OCI-LY3 (cell line): ENCODE results near the gene EN1.

ENCODE experiments used
- H2AFZ ChIP-seq: fragments of 200-600, 300-600 bp; shearing (Covaris generic); 2 replicates; pipeline ENCODE4 v1.6.0; 2014; ENCODE audit warnings: antibody characterized with exemption, low read depth, low read length
- H3K27ac ChIP-seq: fragments of 200-600, 300-600 bp; sonication (generic); 2 replicates; pipeline ENCODE4 v1.5.1; 2014; ENCODE audit warnings: mild to moderate bottlenecking, low read length, moderate library complexity, mixed read lengths
- H3K27me3 ChIP-seq: fragments of 200-600, 300-600 bp; sonication (generic); 2 replicates; pipeline ENCODE4 v1.6.1; 2014; ENCODE audit warnings: low read depth, low read length, mixed read lengths
- H3K36me3 ChIP-seq: fragments of 200-600, 300-600 bp; sonication (generic); replicated peaks from 2 replicates; pipeline ENCODE3; 2014; ENCODE audit warnings: low read depth, low read length, mixed read lengths
- H3K4me1 ChIP-seq: fragments of 300-600, 200-600 bp; sonication (generic); 2 replicates; pipeline ENCODE4 v1.6.1; 2014; ENCODE audit warnings: low read length, mixed read lengths
- H3K4me2 ChIP-seq: fragments of 200-600, 300-600 bp; sonication (generic); 2 replicates; pipeline ENCODE4 v1.6.1; 2014; ENCODE audit warnings: low read length, mixed read lengths
- H3K4me3 ChIP-seq: fragments of 300-600, 200-600 bp; sonication (generic); 2 replicates; pipeline ENCODE4 v1.5.1; 2014; ENCODE audit warnings: antibody characterized with exemption, mild to moderate bottlenecking, low read length, moderate library complexity
- H3K79me2 ChIP-seq: fragments of 300-600, 200-600 bp; shearing (Covaris generic); 2 replicates; pipeline ENCODE4 v1.6.1; 2014; ENCODE audit warnings: mild to moderate bottlenecking, low read length, mixed read lengths
- H3K9ac ChIP-seq: fragments of 300-600, 200-600 bp; shearing (Covaris generic); 2 replicates; pipeline ENCODE4 v1.6.0; 2014; ENCODE audit warnings: mild to moderate bottlenecking, low read length, moderate library complexity
- H3K9me3 ChIP-seq: fragments of 200-600, 300-600 bp; shearing (Covaris generic); 2 replicates; pipeline ENCODE4 v1.6.1; 2014; ENCODE audit warnings: low read length, mixed read lengths; ENCODE audit not compliant: insufficient read depth
- H4K20me1 ChIP-seq: fragments of 200-600, 300-600 bp; sonication (generic); 2 replicates; pipeline ENCODE4 v1.6.1; 2016; ENCODE audit warnings: low read length, mixed read lengths; ENCODE audit not compliant: insufficient read depth
- CTCF ChIP-seq: fragments of 200-600, 300-600 bp; sonication (generic); IDR thresholded peaks from 2 replicates; pipeline ENCODE4 v1.5.1; 2014; ENCODE audit warnings: antibody characterized with exemption, low read length, low read depth
- EZH2phosphoT487 ChIP-seq: fragments of 200-600 bp; shearing (Covaris generic); IDR thresholded peaks from 2 replicates; pipeline ENCODE4 v1.6.1; 2018; ENCODE audit warnings: antibody characterized with exemption, mixed run types, low read depth

Gene EN1

GRCh38 chr2:118830881-118831280 lies 16.6 kb downstream of the EN1 start:
- Histone ChIP-seq H3K27me3 (0 out of 2 replicates have a peak, but pooled peaks cover 4% of the 10 kb centered on the region), H2AFZ (no peak overlapping the region), H3K27ac (no peak overlapping the region), H3K4me1 (no peaks in the 10 kb centered on the region), H3K4me2 (no peak overlapping the region), H3K9ac (no peak overlapping the region), H4K20me1 (no peaks in the 10 kb centered on the region), H3K79me2 (no peaks in the 10 kb centered on the region), H3K36me3 (no peaks in the 10 kb centered on the region), H3K9me3 (no peaks in the 10 kb centered on the region), H3K4me3 (no peak overlapping the region)
- no peak for TF ChIP-seq CTCF
- no peak for TF ChIP-seq EZH2phosphoT487

- H3K79me2 ChIP-seq: no peaks in the 10 kb centered on the region
- no peak overlapping the region for H3K27ac ChIP-seq
- H3K4me3 ChIP-seq: no peak overlapping the region
- no peaks in the 10 kb centered on the region for H3K4me1 ChIP-seq
- no peak overlapping the region for H3K9ac ChIP-seq
- no peak overlapping the region for H2AFZ ChIP-seq
- H4K20me1 ChIP-seq: no peaks in the 10 kb centered on the region
- no peaks in the 10 kb centered on the region for H3K36me3 ChIP-seq
- H3K27me3 ChIP-seq: 0 out of 2 replicates have a peak, but pooled peaks cover 6% of the 10 kb centered on the region
- H3K9me3 ChIP-seq: no peaks in the 10 kb centered on the region
- no peak for TF ChIP-seq EZH2phosphoT487
- TF ChIP-seq CTCF: no peak
- no peak overlapping the region for H3K4me2 ChIP-seq
Observed at GRCh38 chr2:118830118-118830517, 17.3 kb downstream of the EN1 start.

GRCh38 chr2:118826093-118826492 lies 21.4 kb downstream of the EN1 start:
- no peak overlapping the region for H3K4me2 ChIP-seq
- no peaks in the 10 kb centered on the region for H3K9me3 ChIP-seq
- TF ChIP-seq CTCF (no peak), EZH2phosphoT487 (no peak)
- peaks cover 22% of the 10 kb centered on the region for H3K27me3 ChIP-seq
- no peak overlapping the region for H3K9ac ChIP-seq
- no peak overlapping the region for H3K27ac ChIP-seq
- H3K4me3 ChIP-seq: no peak overlapping the region
- H3K79me2 ChIP-seq: no peaks in the 10 kb centered on the region
- H2AFZ ChIP-seq: no peak overlapping the region
- no peaks in the 10 kb centered on the region for H3K36me3 ChIP-seq
- no peaks in the 10 kb centered on the region for H3K4me1 ChIP-seq
- no peaks in the 10 kb centered on the region for H4K20me1 ChIP-seq

- H3K9ac ChIP-seq: no peak overlapping the region
- H3K27ac ChIP-seq: no peak overlapping the region
- no peaks in the 10 kb centered on the region for H3K36me3 ChIP-seq
- no peak overlapping the region for H3K4me2 ChIP-seq
- H3K4me1 ChIP-seq: no peaks in the 10 kb centered on the region
- no peaks in the 10 kb centered on the region for H4K20me1 ChIP-seq
- no peaks in the 10 kb centered on the region for H3K9me3 ChIP-seq
- no peak overlapping the region for H3K4me3 ChIP-seq
- H3K27me3 ChIP-seq: peaks cover 23% of the 10 kb centered on the region
- no peaks in the 10 kb centered on the region for H3K79me2 ChIP-seq
- TF ChIP-seq EZH2phosphoT487 (no peak), CTCF (no peak)
- no peak overlapping the region for H2AFZ ChIP-seq
Observed at GRCh38 chr2:118823633-118824032, 23.8 kb downstream of the EN1 start.
